HG03457 (cell line): ENCODE measurements around the gene PTPN22.

Experiments
- ATAC-seq: cut with Tn5 transposase; IDR thresholded peaks from one replicate; pipeline ENCODE4 v1.9.1; 2021; ENCODE audit warnings: moderate number of reproducible peaks; ENCODE audit not compliant: unreplicated experiment

The PTPN22 gene

DNA sequence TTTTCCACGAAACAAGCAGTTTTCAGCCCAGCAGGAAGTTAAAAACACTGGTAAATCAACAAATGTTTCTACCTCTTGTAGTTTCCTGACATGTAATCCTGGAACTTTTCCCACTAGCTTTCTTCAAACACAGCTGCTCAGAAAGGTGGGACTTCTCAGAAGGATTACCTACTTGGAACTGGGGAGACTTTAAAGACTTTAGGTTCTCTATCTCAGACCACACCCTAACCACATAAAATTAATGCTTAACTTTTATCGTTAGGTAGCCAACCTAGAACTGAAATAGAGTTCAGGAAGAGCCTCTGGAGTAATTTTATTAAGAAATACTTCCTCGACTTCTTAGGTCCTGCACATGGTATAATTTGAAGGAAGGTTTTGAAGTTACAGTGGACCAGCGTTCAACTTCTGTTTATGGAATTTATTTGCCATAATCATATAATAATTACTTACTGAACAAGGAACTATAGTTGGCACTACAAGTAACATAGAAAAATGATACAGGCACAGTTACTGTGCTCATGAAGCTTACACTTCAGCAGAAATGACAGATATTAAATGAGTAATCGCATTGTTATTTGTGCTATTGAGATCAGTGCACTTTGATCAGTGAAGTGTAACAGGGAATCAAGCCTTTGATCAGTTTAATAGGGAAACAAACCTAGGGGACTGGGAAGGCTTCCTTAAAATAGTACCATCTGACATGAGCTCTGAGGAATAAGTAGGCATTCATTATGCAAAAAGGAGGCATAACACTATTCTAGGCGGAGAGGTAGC, 16.1 kb upstream of the PTPN22 start, which contains the start of gene BCL2L15:
Gene BCL2L15, minus strand, starts transcription at position 180 of the 774 bp plus-strand sequence. CDS start 206 bp downstream, outside the sequence.
- no peak for ATAC-seq

DNA sequence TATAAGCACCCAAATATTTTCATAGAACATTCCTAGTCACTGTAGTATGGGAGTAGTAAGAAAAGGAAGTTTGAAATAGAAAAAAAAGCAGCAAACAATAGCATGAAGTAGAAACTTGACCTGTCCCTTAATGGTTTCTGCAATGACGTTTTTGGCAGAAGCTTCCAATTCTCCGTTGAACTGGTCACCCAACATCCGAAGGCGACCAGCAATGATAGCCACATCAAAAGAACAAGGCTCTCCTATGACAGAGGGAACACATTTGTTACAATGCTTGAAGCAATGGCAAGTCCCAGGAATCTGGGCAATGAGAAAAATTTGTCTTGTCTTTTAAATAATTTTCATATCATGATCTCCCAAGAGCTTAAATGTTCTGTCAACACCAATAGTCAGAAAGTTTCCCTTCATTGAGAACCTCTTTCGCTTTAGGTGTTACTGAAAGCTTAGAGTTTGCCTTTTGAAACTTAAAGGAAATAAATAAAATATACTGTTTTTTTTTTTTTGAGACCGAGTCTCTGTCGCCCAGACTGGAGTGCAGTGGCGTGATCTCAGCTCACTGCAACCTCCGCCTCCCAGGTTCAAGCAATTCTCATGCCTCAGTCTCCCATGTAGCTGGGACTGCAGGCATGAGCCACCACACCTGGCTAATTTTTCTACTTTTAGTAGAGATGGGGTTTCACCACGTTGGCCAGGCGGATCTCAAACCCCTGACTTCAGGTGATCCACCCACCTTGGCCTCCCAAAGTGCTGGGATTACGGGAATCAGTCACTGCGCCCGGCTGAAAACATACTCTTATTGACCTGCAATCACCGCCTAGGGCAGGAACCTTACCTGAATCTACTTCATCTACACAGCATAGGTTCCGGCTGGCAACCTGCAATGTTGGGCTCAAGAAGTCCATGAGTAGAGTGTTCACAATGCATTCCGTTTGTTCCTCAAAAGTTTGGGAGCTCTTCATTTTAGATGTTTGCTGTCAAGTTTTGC, 15.2 kb upstream of the PTPN22 start:
- ATAC-seq: no peak

DNA sequence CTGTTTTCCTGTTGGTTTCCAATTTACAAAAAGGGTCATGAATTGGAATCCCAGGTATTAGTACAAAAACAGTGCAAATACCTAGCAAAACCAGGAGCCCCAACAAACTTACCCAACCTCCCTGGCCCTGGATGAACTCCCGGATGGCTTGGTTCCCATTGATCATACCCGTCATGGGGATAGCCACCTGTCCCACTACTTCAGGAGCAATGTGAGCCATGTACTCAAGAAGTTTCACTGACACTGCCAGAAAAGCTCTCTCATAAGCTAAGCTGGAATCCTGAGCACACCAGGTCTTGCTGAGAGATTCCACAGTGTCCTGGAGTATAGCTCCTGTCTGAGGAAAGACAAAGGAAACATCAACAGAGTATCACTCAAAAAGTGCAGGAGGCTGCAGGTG, 10.1 kb upstream of the PTPN22 start:
- ATAC-seq: no peak

DNA sequence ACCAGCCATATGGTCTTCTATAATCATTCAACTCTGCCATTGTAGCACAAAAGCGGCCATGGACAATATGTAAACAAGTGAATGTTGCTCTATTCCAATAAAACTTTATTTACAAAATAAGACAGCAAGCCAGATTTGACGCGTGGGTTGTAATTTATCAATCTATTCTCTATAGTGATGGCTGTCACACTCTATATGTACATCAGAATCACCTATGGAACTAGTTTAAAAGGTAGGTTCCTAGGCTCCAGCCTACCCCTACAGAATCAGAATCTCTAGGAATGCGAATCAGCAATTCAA, 8.2 kb upstream of the PTPN22 start:
- no peak for ATAC-seq

DNA sequence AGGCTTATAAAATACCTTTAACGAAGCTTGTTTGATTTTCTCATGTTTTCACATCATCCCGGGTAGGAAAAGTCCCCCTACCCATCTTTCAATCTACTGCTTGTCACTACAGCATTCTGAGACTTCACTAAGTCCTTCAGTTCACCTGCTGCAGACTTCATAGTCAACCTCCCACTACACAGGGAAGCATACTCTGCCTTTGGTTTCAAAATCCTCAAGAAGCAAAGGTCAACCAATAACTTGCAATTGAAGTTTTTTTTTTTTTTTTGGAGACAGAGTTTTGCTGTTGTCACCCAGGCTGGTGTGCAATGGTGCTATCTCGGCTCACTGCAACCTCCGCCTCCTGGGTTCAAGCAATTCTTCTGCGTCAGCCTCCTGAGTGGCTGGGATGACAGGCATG, 4.7 kb upstream of the PTPN22 start:
- no peak for ATAC-seq

DNA sequence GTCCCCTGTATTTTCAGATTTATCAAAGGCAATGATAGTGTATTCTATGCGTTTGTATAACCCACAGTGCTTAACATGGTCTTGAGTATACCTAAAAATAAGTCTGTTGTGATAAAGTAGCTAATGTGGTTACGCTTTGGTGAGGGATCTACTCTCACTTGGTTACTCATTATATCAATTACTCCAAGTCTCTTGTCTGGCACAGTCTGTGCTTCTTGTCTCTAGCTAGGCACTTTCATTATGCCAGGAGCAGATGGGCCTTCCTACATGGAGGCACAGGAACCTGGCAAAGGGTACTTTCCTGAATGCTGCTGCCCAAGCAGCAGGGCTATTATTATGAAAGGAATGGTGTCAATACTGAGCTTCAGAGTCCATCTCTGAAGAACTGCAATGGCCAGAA, 4.2 kb upstream of the PTPN22 start:
- peak; percentile 38 for ATAC-seq

DNA sequence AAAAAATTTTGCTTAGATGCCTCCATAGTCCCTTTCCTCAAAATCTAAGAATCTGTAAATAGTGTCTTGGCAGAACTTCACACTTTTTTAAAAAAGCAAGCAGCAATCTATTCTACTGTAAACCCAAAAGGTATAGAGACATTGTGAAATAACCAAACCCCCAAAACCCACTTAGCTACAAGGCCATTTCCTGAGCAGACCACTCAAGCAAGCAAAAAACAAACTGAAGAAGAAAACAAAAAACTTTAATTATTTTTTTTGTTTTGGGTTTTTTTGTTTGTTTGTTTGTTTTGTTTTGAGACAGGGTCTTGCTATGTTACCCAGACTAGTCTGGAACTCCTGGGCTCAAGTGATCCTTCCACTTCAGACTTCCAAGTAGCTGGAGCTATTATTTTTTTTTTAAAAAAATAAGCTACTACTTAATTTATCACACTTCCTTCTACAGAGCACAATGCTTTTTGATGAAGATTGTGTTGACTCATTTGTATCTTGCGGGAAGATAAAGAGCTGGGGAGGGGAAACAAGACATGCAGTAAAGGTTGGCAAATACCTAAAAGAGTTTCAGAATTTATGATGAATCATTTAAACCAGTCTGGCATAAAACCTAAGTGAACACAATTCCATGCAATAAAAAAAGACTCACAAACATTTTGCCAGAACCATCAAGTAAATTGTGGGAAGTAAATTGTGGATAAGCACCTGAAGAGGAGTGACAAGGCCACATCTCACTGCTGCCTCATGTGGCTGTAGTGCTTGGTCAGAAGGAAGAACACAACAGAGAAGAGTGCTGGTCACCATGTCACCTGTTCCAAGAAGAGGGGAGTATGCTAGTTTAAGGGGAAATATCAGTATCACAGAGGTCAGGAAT, 2.7 kb upstream of the PTPN22 start:
- no peak for ATAC-seq

DNA sequence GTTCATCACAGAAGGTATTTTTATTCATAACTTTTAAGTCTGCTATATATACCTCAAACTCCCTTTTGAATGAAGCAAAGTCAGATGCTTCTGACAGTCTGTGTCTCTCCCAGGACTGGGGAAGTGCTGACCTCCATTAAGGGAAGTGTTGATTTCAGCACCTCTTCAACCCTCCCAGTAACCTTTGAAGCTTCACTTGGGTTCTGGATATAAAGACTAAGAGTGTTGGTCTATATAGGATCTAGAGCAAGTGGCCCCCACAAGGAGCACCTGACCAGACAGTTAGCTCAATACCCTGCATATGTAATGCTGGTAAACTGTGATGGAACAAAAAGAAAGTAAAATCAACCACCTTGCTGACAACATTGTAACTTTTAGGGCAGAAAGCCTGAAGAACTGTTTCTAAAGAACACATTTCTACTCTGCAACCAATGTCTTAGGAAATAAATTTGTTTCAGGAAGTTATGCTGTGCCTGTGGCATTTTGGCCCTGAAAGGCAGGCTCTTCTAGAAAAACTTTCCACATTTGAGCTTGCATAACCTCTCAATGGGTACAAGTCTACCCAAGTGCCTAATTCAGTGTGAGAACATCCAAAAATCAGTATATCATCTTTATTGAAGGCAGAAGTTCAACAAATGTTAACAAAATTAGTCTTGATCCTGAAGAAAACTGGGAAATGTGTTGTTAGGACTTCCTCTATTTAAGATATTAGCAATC, 865 bp upstream of the PTPN22 start:
- ATAC-seq: no peak

DNA sequence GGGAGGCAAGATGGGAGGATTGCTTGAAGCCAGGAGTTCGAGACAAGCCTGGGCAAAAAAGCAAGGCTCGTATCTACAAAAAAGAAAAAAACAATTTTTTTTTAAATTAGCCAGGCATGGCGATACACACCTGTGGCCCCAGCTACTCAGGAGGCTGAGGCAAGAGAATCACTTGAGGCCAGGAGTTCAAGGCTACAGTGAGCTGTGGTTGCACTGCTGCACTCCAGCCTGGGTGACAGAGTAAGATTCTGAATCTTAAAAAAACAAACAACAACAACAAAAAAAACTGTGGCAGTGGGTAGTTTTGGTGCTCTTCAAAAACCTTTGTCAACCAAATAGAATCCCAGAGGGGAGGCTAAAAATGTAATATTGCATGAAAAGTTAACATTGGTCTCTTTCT, 734 bp downstream of the PTPN22 start:
- ATAC-seq: no peak

DNA sequence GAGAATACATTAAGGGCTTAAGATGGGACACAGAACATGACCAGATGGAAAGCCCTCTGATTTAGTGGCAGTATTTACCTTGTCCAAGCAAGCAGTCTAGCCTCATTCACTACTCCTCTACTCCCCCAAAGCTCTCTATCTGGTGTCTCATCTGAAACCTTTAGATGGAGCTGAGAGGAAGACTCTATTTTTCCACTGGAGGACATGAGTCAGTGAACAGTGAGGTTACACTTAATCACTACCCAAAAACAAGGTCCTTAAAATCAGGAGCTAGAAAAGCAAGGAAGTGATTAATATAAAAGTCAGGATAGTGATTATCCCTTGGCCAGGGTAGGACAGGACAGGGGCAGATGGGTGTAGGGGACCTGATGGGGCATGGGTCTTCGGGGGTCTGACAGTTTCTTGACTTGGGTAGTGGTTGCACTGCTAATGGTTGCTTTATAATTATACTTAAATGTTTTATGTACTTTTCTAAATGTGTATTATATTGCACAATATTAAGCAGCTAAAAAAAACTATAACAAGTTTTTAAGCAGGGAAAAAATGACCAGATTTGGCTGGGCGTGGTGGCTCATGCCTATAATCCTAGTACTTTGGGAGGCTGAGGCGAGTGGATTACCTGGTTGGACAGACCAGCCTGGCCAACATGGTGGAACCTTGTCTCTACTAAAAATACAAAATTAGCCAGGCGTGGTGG, 3.0 kb downstream of the PTPN22 start:
- ATAC-seq: no peak

DNA sequence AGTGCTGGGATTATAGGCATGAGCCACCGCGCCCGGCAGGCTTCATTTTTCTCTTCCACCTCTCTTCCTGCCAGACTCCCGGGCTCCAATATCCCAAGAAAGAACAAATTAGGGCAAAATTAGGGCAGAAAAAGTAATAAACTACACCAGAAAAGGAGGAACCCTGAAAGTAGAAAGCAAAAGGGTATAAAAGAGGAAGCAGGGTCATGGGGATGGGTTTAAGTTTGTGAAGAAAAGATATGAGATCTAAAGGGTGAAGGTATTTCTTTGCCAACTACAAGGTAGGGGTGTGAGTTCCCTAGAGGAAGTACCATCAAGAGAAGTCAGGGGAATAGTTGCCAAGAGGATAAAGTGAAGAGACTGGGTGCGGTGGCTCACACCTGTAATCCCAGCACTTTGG, 9.9 kb downstream of the PTPN22 start:
- no peak for ATAC-seq

DNA sequence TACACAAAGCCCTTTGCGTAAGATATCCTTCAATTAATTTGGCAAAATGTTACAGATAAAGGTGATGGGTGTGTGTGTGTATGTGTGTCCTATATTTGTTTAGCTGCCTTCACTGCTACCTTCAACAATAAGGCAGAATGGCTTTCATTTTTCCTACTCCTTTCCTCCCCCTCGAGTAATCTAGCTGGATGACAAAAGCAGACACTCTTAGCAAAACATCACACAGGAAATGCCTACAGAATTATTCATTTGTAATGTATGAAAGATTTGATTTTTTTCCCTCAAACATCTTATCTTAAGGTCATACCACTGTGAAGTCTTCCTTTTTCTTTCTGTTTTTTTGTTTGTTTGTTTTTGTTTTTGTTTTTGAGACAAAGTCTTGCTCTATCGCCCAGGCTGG, 10.6 kb downstream of the PTPN22 start:
- ATAC-seq: no peak

DNA sequence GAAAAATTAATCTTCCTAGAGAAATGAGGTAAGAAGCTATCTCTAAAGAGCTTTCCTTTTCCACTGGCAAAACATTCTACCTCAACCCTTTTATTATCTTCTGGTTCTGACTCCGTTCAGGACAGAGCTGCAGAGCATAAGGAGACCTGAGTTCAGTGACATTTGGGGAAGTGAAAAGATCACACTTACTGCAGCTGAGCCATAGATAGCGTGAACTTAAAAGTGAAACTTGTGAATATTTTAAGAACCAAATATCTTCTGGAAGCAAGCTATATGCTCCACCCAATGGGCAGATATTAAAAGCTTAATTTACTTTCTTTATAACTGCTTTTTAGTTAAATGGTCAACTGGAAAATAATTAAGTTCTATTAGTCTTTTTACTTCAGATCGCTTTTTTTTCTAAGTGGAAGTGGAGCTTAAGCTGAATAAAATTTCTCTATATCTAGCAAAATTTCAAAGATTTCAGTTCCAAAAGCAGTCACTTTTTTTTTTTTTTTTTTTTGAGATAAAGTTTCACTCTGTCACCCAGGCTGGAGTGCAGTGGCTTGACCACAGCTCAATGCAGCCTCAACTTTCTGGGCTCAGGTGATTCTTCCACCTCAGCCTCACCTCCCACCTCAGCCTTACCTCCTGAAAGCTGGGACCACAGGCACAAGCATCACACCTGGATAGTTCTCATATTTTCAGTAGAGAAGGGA, 11.9 kb downstream of the PTPN22 start:
- ATAC-seq: peak; percentile 80

DNA sequence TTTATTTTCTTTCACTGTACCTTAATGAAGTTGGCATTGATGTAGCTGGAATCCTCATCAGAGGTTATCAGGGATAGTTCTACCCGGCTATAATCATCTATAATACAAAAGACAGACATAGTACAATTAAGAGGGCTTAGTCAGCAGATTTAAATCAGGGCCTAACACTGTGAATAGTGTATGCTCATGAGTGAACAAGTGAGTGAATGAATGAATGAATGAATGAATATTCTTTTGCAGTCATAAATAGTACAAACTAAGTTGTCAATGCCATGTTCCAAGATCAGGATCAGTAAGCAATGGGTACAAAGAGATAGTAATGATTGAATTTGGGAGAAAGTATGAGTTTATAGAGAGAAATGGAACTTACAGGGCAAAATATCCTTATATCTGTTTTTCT, 12.5 kb downstream of the PTPN22 start:
- ATAC-seq: no peak

DNA sequence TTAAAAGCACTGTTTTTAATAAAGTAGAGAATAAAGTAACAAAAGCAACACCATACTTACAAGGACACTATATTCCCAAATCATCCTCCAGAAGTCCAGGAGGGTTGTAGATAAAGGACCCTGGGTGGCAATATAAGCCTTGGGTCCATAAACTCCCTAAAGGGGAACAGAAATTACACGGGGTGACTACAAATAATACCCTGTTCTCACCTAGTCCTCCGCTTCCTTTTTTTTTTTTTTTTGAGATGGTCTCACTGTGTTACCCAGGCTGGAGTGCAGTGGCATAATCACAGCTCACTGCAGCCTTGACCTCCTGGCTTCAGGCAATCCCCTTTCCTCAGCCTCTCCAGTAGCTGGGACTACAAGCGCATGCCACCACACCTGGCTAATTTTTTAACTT, 13.1 kb downstream of the PTPN22 start:
- no peak for ATAC-seq

DNA sequence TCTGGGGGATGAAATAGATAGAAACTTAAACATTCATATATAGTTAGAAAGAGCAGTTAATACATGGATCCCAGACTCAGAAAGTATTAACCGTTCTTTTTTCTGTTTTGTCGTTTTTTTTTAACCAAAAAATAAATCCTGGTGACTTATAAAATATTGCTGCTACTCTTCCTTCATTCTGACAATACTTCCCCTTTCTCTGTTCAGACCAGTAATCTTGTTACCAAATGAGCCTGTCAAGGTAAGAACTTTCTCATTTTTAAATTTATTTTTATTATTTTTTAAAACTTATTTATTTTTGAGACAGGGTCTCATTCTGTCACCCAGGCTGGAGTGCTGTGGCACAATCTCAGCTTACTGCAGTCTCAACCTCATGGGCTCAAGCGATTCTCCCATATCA, 13.7 kb downstream of the PTPN22 start:
- ATAC-seq: no peak

DNA sequence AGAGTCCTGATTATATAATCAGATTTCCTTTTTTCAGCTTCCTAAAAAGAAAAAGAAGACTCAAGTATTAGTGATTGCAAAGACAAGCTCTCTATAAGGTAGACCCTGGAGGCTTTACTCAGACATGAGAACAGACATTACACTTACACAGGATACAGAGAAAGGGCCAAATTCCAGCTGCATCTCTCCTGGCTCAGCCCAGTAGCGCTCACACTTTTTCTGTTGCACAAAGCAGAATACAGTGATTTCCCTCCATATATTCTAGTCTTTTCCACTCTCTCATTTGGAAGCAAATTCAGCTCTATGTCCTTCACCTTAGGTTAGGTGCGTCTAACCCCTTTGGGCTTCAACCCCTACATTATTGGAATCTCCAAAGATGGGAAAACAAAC, 15.1 kb downstream of the PTPN22 start:
- ATAC-seq: no peak

DNA sequence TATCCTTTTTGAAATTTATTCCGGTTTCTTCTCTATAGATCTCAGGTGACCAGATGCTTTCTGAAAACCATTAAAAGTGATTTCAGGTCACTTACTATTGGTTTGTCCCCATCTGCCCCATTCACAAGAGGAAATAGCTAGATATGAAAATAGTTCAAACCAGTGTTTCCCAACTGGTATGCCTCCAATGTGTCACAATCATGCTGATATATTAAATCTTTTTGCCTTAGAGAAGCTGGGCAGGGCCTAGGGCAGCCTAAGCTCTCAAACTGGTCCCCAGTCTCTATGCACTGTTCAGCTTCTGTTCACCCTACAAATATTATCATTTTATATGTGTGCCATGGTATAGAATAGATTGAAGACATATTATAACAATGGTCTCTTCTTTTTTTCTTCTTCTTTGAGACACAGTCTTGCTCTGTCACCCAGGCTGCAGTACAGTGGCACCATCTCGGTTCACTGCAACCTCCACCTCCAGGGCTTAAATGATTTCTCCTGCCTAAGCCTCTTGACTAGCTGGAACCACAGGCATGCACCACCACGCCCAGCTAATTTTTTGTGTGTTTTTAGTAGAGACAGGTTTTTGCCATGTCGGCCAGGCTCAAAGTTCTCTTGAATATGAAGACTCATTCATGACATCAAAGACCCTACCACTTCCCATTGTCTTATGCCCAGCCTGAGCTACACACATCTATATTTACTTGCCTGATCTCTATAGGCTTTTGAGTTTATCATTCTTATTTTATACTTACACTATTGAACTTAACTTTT, 15.7 kb downstream of the PTPN22 start:
- ATAC-seq: no peak

DNA sequence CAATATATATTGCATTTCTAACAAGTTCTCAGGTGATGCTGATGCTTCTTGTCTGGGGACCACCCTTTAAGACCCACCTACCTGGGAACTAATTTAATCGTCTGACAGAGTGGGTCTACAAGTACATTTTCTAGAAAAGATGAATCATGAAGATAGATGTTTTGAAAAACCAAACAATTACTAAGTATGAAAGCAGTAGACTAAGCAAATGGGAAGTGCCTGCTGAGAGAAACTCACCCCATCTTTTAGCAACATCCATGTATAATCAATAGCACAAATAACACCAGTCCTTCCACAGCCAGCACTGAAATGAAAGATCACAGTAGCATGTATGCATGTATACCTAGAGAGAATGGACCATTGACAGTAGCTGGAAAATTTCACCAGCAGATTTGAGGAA, 17.3 kb downstream of the PTPN22 start:
- ATAC-seq: no peak
